NT2/D1 (cell line): ENCODE measurements around the gene HHLA2.

Experiments
- DNase-seq: peaks from one replicate; pipeline ENCODE4 v3.0.0-alpha.2; 2011; ENCODE audit warnings: low read depth, low spot score
- H3K27me3 ChIP-seq: 2 replicates; pipeline ENCODE4 v1.6.0; 2011; ENCODE audit warnings: mild to moderate bottlenecking; ENCODE audit not compliant: insufficient read length, insufficient read depth
- H3K36me3 ChIP-seq: 2 replicates; pipeline ENCODE4 v1.6.1; 2011; ENCODE audit warnings: mild to moderate bottlenecking, low read length, mixed read lengths; ENCODE audit not compliant: insufficient read depth, insufficient read length
- H3K4me1 ChIP-seq: 2 replicates; pipeline ENCODE4 v1.5.1; 2011; ENCODE audit not compliant: insufficient read depth, insufficient read length
- H3K4me3 ChIP-seq: 2 replicates; pipeline ENCODE4 v1.5.1; 2011; ENCODE audit warnings: low read depth; ENCODE audit not compliant: insufficient read length
- H3K9ac ChIP-seq: 2 replicates; pipeline ENCODE4 v1.6.0; 2011; ENCODE audit warnings: low read depth; ENCODE audit not compliant: insufficient read length
- H3K9me3 ChIP-seq: 2 replicates; pipeline ENCODE4 v1.5.1; 2011; ENCODE audit warnings: mild to moderate bottlenecking, low read length; ENCODE audit not compliant: insufficient read depth
- SUZ12 ChIP-seq: IDR thresholded peaks from 2 replicates; pipeline ENCODE4 v1.6.1; 2011; ENCODE audit not compliant: insufficient read length, insufficient read depth; ENCODE audit errors: extremely low read depth
- YY1 ChIP-seq: IDR thresholded peaks from 2 replicates; pipeline ENCODE4 v1.6.1; 2011; ENCODE audit not compliant: insufficient read length, insufficient read depth
- ZNF274 ChIP-seq: IDR thresholded peaks from 2 replicates; pipeline ENCODE4 v1.6.1; 2011; ENCODE audit warnings: mild to moderate bottlenecking, low read depth, low read length

Gene HHLA2

GRCh38 chr3:108406661-108407206 is 110.4 kb downstream of the HHLA2 start:
- no peaks in the 10 kb centered on the region for H3K36me3 ChIP-seq
- TF ChIP-seq SUZ12 (no peak), YY1 (no peak), ZNF274 (no peak)
- peaks cover 5% of the 10 kb centered on the region; the same call in 1 of the 2 replicates for H3K9me3 ChIP-seq
- no peaks in the 10 kb centered on the region for H3K27me3 ChIP-seq
- H3K4me3 ChIP-seq, result no peak overlapping the region
- DNase-seq, result no peak
- H3K4me1 ChIP-seq, result no peaks in the 10 kb centered on the region
- no peak overlapping the region for H3K9ac ChIP-seq

GRCh38 chr3:108407886-108408285 is 111.5 kb downstream of the HHLA2 start:
- Histone ChIP-seq H3K4me3 (no peak overlapping the region), H3K9me3 (peaks cover 5% of the 10 kb centered on the region; the same call in 1 of the 2 replicates), H3K27me3 (no peaks in the 10 kb centered on the region), H3K36me3 (no peaks in the 10 kb centered on the region), H3K9ac (no peak overlapping the region), H3K4me1 (no peaks in the 10 kb centered on the region)
- no peak for TF ChIP-seq ZNF274
- no peak for TF ChIP-seq SUZ12
- no peak for TF ChIP-seq YY1
- no peak for DNase-seq

- Histone ChIP-seq H3K27me3 (no peaks in the 10 kb centered on the region), H3K4me3 (no peak overlapping the region), H3K36me3 (no peaks in the 10 kb centered on the region), H3K9ac (no peak overlapping the region), H3K9me3 (peaks cover 5% of the 10 kb centered on the region; the same call in 1 of the 2 replicates), H3K4me1 (no peaks in the 10 kb centered on the region)
- no peak for TF ChIP-seq YY1
- no peak for TF ChIP-seq SUZ12
- no peak for TF ChIP-seq ZNF274
- no peak for DNase-seq
These were observed 112.8 kb downstream of the HHLA2 start for GRCh38 chr3:108408883-108409799.

- Histone ChIP-seq H3K4me1 (no peaks in the 10 kb centered on the region), H3K9me3 (peaks cover 5% of the 10 kb centered on the region; the same call in 1 of the 2 replicates), H3K27me3 (no peaks in the 10 kb centered on the region), H3K4me3 (no peak overlapping the region), H3K36me3 (no peaks in the 10 kb centered on the region), H3K9ac (no peak overlapping the region)
- no peak for TF ChIP-seq SUZ12
- TF ChIP-seq ZNF274, result no peak
- no peak for DNase-seq
These were observed 113.4 kb downstream of the HHLA2 start for GRCh38 chr3:108409800-108410178.

GRCh38 chr3:108410531-108410984 is 114.2 kb downstream of the HHLA2 start:
- no peaks in the 10 kb centered on the region for H3K4me1 ChIP-seq
- H3K36me3 ChIP-seq, result no peaks in the 10 kb centered on the region
- no peak for DNase-seq
- H3K9me3 ChIP-seq, result peaks cover 5% of the 10 kb centered on the region; the same call in 1 of the 2 replicates
- no peak overlapping the region for H3K4me3 ChIP-seq
- TF ChIP-seq SUZ12 (no peak), ZNF274 (no peak), YY1 (no peak)
- H3K9ac ChIP-seq, result no peak overlapping the region
- H3K27me3 ChIP-seq, result no peaks in the 10 kb centered on the region

- Histone ChIP-seq H3K9me3 (peaks cover 5% of the 10 kb centered on the region; the same call in 1 of the 2 replicates), H3K4me3 (no peak overlapping the region), H3K36me3 (no peaks in the 10 kb centered on the region), H3K27me3 (no peaks in the 10 kb centered on the region), H3K4me1 (no peaks in the 10 kb centered on the region), H3K9ac (no peak overlapping the region)
- TF ChIP-seq ZNF274, result no peak
- no peak for TF ChIP-seq YY1
- TF ChIP-seq SUZ12, result no peak
- no peak for DNase-seq
These were observed 115.9 kb downstream of the HHLA2 start for GRCh38 chr3:108412121-108412750.

GRCh38 chr3:108414007-108414406 is 117.7 kb downstream of the HHLA2 start:
- Histone ChIP-seq H3K9me3 (peaks cover 5% of the 10 kb centered on the region; the same call in 1 of the 2 replicates), H3K36me3 (no peaks in the 10 kb centered on the region), H3K27me3 (no peaks in the 10 kb centered on the region), H3K4me1 (no peaks in the 10 kb centered on the region), H3K9ac (no peak overlapping the region), H3K4me3 (no peak overlapping the region)
- TF ChIP-seq SUZ12 (no peak), YY1 (no peak), ZNF274 (no peak)
- DNase-seq, result no peak
